Astrocyte of the spinal cord (primary cell): Measurements from ENCODE around the gene MFAP3.

Experiments
- DNase-seq: peaks from one replicate; pipeline ENCODE4 v3.0.0; 2011; ENCODE audit warnings: low read depth, low spot score
- H3K4me3 ChIP-seq: 2 replicates; pipeline ENCODE4 v1.5.1; 2011; ENCODE audit warnings: low read depth, mild to moderate bottlenecking, low read length, moderate library complexity
- CTCF ChIP-seq: IDR thresholded peaks from 2 replicates; pipeline ENCODE4 v1.5.1; 2012; ENCODE audit warnings: low read depth, mild to moderate bottlenecking, low read length, inconsistent platforms
- in situ Hi-C: cut with HindIII; loops from 2 replicates; pipeline ENCODE4 v1.10.0; 2017; ENCODE audit warnings: low sequenced_read_pairs

The MFAP3 gene

DNA sequence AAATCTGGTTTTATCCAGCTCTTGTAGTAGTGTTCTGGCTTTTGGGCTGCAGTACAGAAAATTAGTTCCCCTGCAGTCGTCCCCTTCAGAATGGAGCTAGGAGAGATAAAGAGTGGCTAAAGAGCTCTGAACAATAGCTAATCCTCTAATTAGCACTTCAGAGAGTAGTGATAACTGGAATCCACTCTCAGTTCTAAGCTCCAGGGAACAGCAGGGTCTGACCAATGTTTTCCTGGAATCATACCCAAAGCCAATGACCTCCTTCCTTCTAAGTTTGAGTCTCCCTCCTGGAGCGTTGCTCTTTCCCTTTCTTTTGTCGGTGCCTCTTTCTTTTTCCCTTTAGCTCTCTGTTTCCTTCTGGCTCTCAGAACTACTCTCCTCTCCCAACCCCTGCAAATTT, 47.4 kb downstream of the MFAP3 start:
- H3K4me3 ChIP-seq: no peak overlapping the region
- in situ Hi-C loops: no loop called here
- no peak for TF ChIP-seq CTCF
- no peak for DNase-seq

GRCh38 chr5:154086641-154087040, 47.9 kb downstream of the MFAP3 start:
- in situ Hi-C loops: no loop called here
- TF ChIP-seq CTCF: no peak
- DNase-seq: no peak

DNA sequence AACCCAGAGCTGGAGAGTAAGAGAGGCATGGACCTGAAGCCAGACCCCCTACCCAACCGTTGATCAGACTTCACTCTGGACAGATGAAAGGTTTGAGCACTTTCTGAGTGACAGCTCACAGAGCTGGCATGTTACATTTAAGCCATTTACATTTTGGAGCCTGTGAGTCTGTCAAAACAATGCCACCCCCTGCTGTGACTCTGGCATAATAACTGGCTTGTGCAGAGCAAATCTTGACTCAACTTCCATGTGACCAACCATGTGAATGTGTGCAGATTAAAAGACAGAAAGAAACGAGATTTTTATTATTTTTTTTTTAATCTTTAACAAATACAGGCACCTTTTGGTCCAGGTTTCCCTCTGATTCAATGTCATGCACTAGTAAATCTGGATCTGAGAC, 48.5 kb downstream of the MFAP3 start:
- peak; percentile 65 for DNase-seq
- H3K4me3 ChIP-seq: no peak overlapping the region
- no peak for TF ChIP-seq CTCF
- in situ Hi-C loops: no loop called here

More at GRCh38 chr5:154086641-154087040, 47.9 kb downstream of the MFAP3 start:
- H3K4me3 ChIP-seq: no peak overlapping the region

DNA sequence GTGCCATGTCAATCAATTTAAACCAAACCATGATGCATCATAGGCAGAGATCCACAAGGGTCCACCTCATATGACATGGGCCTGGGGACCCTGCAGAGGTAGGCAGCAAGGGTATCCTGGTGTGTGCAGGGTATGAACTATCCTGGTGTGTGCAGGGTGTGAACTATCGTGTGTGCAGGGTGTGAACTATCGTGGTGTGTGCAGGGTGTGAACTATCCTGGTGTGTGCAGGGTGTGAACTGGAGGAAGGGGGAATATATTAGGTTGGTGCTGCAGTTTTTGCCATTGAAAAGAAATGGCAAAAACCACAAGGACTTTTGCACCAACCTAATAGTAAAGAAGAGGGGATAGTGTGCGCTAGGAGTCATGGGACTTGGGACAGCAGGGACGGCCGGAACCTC, 50.0 kb downstream of the MFAP3 start:
- TF ChIP-seq CTCF: no peak

GRCh38 chr5:154090656-154091055, 51.9 kb downstream of the MFAP3 start:
- no peak for TF ChIP-seq CTCF
- no peak overlapping the region for H3K4me3 ChIP-seq
- in situ Hi-C loops: no loop called here
- DNase-seq: no peak

More for the DNA sequence above, 50.0 kb downstream of the MFAP3 start:
- DNase-seq: no peak
- in situ Hi-C loops: no loop called here
- H3K4me3 ChIP-seq: no peak overlapping the region

- H3K4me3 ChIP-seq: no peak overlapping the region
- in situ Hi-C loops: no loop called here
- DNase-seq: peak; percentile 18
- TF ChIP-seq CTCF: no peak
Measured at GRCh38 chr5:154092356-154093141, 53.8 kb downstream of the MFAP3 start.
